Lung (tissue), 16 donors: ENCODE results near the gene RASL12. TPM values are rescaled to one million over a fixed set of nuclear protein-coding genes. Genes with fewer than 3 reads are reported as not detected.

Experiments used
- ATAC-seq: fragments of 200-7000 bp; cut with Tn5 transposase; one replicate; pipeline ENCODE4 v1.9.1; 2020; ENCODE audit warnings: moderate number of reproducible peaks; ENCODE audit not compliant: insufficient read depth, low FRiP score
- DNase-seq, 3 donors: peaks; one replicate each; pipeline ENCODE4 v3.0.0-alpha.2; 2013 to 2017
- H3K27ac ChIP-seq, 2 donors: one replicate each; pipeline ENCODE4 v1.5.1; 2013; ENCODE audit warnings: mild to moderate bottlenecking in 2 of 2, moderate library complexity in 2 of 2, control low read depth in 1 of 2, inconsistent platforms in 1 of 2, low read depth in 1 of 2, low read length in 1 of 2
- H3K27me3 ChIP-seq, 3 donors: one replicate each; pipeline ENCODE4 v1.5.1; 2013; ENCODE audit warnings: low read length in 2 of 3; ENCODE audit not compliant: control insufficient read depth in 3 of 3, insufficient read depth in 3 of 3
- H3K36me3 ChIP-seq, 4 donors: one replicate each; pipeline ENCODE4 v1.5.1; 2013; ENCODE audit warnings: low read length in 4 of 4, mild to moderate bottlenecking in 1 of 4, moderate library complexity in 1 of 4; ENCODE audit not compliant: control insufficient read depth in 4 of 4, insufficient read depth in 4 of 4
- H3K4me1 ChIP-seq, 5 donors: one replicate each; pipeline ENCODE4 v1.5.1; 2013; ENCODE audit warnings: low read length in 5 of 5, mild to moderate bottlenecking in 2 of 5, moderate library complexity in 1 of 5; ENCODE audit not compliant: control insufficient read depth in 5 of 5, insufficient read depth in 5 of 5
- H3K4me3 ChIP-seq: one replicate; pipeline ENCODE4 v1.5.1; 2013; ENCODE audit warnings: mild to moderate bottlenecking, control low read depth, moderate library complexity
- H3K9ac ChIP-seq, 2 donors: one replicate each; pipeline ENCODE4 v1.5.1; 2013; ENCODE audit warnings: low read length in 2 of 2, control low read depth in 1 of 2; ENCODE audit not compliant: insufficient read depth in 1 of 2
- H3K9me3 ChIP-seq, 4 donors: one replicate each; pipeline ENCODE4 v1.5.1; 2013; ENCODE audit warnings: low read length in 3 of 4, mild to moderate bottlenecking in 1 of 4, moderate library complexity in 1 of 4; ENCODE audit not compliant: control insufficient read depth in 4 of 4, insufficient read depth in 3 of 4
- CTCF ChIP-seq: IDR thresholded peaks from 2 replicates; pipeline ENCODE4 v1.5.1; 2012; ENCODE audit warnings: mild to moderate bottlenecking; ENCODE audit errors: control extremely low read depth, extremely low read depth
- WGBS, 2 donors: extraction: QIAGEN DNeasy Blood & Tissue Kit; methylation state at CpG; one replicate each; pipeline ENCODE4 v1.1.7; 2013; 5-methylcytosine and 5-hydroxymethylcytosine counted together
- long read RNA-seq, 5 donors: transcript quantifications; one replicate each; lab custom pipeline, GENCODE V29; 2026
- polyA plus RNA-seq, 2 donors: library from polyadenylated mRNA; stranded (reverse); fragments of 200-250 nt; gene quantifications; one replicate each; pipeline ENCODE4 v1.2.1, GENCODE V29; 2013
- total RNA-seq, 2 donors: library from RNA; depleted of rRNA in 1 of 2; stranded (reverse); fragments of >200 nt in 1 of 2; gene quantifications; one replicate each; pipeline ENCODE4 v1.2.1, GENCODE V29; 2014 to 2021
- donor health status: control.
- donor health status: control.
- donor health status: Bipolar disorder and iron deficiency.
- donor health status: healthy.
- donor health status: DM: yes; HTN: yes; CAD: no.

The RASL12 gene
- total RNA-seq (10 to 100 TPM; 31.6 to 75.7 TPM), polyA plus RNA-seq (10 to 100 TPM; 13.8 to 14.8 TPM)
- long read RNA-seq, donor 1, transcript RASL12-201 (5 exons, 2,640 nt) = major isoform, 40 of 59 reads
- long read RNA-seq, donor 1, transcript RASL12-202 (4 exons, 1,523 nt) = minor isoform, 12 of 59 reads
- long read RNA-seq, donor 1, partial matches to known transcripts = 7 of 59 reads
- long read RNA-seq, donor 1, other reads (novel, unspliced or antisense) = 0 of 59 reads
- long read RNA-seq, donor 2, transcript RASL12-202 (4 exons, 1,523 nt) = minor isoform, 5 of 25 reads
- long read RNA-seq, donor 2, transcript RASL12-201 (5 exons, 2,640 nt) = major isoform, 20 of 25 reads
- long read RNA-seq, donor 2, partial matches to known transcripts = 0 of 25 reads
- long read RNA-seq, donor 2, other reads (novel, unspliced or antisense) = 0 of 25 reads
- long read RNA-seq, donor 3, transcript RASL12-201 (5 exons, 2,640 nt) = major isoform, 11 of 19 reads
- long read RNA-seq, donor 3, partial matches to known transcripts = 0 of 19 reads
- long read RNA-seq, donor 3, other reads (novel, unspliced or antisense) = 6 of 19 reads
- long read RNA-seq, donor 4, transcript RASL12-201 (5 exons, 2,640 nt) = major isoform, 15 of 15 reads
- long read RNA-seq, donor 4, partial matches to known transcripts = 0 of 15 reads
- long read RNA-seq, donor 4, other reads (novel, unspliced or antisense) = 0 of 15 reads
- long read RNA-seq, donor 5, transcript RASL12-201 (5 exons, 2,640 nt) = major isoform, 49 of 60 reads
- long read RNA-seq, donor 5, transcript RASL12-202 (4 exons, 1,523 nt) = minor isoform, 6 of 60 reads
- long read RNA-seq, donor 5, partial matches to known transcripts = 5 of 60 reads
- long read RNA-seq, donor 5, other reads (novel, unspliced or antisense) = 0 of 60 reads

DNA sequence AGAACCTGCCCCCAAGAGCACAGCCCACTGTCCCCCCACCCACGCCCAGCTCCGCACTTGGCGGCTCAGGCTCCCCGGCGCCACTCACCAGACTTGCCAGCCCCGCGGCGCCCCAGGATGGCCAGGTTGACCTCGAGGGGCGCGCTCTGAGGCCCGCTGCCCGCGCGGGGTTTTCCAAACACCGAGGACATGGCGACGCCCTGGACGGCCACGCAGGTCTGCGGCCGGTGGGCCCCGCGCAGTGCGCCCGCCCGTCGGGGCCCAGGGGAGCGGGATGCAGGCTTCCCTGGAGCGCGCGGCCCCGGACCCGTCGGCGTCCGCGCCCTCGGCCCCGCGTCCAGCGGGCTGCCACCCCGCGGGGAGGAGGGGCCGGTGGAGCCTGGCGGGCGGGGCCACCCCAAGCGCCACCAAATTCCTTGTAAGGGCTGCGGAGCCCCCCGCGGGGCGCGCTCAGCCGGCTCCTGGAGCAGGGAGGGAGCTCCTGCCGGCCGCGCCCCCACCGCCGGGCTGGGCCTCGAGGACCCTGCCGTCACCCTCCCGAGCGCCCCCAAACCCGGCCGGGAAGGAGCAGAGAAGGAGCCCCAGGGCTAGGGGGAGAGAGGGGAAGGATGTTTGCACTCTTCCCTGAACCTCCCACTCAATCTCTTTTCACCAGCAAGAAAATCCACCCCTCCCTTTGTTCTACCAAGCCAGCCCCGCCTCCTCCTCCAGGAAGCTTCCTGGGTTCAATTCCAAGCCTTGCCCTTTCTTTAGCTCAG lies at the start of gene RASL12:
Gene RASL12, minus strand, starts transcription at position 347 of the 758 bp plus-strand sequence. Its CDS starts 156 bp downstream, at position 191.
- H3K9me3 ChIP-seq = no peaks in the 10 kb centered on the region
- H3K36me3 ChIP-seq = peaks cover 0 to 30% (median 11%) of the 10 kb centered on the region in 4 donors
- peaks cover 3 to 79% (median 27%) of the 10 kb centered on the region in 5 donors for H3K4me1 ChIP-seq
- H3K27ac ChIP-seq = peak within 1 kb of the TSS; percentile 81 to 85
- peak within 1 kb of the TSS; percentile 28 for H3K4me3 ChIP-seq
- 5% methylated on average over 57 to 66 of the region's 66 CpGs for WGBS, 2 donors
- TF ChIP-seq CTCF = no peak
- no peaks in the 10 kb centered on the region for H3K27me3 ChIP-seq
- peak; percentile 83 to 88 (median 86) for DNase-seq
- peak within 1 kb of the TSS; percentile 88 to 99 for H3K9ac ChIP-seq
- ATAC-seq = no peak

DNA sequence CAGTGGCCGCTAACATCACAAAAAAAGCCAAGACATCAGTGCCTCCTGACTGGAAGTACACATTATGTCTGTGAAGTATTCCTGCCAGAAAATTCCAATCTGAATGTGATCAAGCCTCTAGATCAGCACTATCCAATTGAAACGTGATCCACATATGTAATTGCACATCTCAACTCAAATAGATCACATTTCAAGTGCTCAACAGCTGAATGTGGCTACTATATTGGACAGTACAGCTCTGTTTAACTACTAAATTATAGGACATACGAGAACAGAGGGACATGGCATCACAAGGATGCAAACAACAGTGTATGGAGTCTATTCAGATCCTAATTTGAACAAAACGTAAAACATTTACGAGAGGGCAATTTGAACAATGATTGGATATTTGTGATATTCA lies 47.8 kb upstream of the RASL12 start:
- H3K36me3 ChIP-seq = peaks cover 18 to 38% (median 23%) of the 10 kb centered on the region in 4 donors

DNA sequence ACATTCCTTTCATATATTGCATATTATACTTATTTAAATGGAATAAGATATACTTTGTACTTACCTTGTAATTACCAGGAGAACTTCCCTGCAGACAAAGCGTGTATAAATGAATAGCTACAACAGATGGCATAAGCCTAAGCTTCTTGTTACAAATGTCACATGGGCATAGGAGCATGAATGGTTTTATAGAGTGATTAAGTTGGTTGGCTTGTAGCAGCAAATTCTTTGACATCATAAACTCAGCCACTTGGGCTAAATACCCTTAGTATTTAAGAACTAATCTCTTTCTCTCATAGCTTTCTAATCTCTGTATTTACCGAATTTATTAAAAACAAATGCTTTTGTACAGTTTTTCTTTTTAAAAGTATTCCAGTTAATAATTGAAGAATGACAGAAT lies 47.3 kb upstream of the RASL12 start, which contains the start of gene UBAP1L:
Gene UBAP1L, minus strand, starts transcription at position 115 of the 400 bp plus-strand sequence. CDS start 8,985 bp downstream, outside the sequence.
- DNase-seq (no peak), ATAC-seq (no peak)
- H3K27me3 ChIP-seq = no peaks in the 10 kb centered on the region
- no peaks in the 10 kb centered on the region for H3K9me3 ChIP-seq
- H3K36me3 ChIP-seq = peaks cover 15 to 38% (median 23%) of the 10 kb centered on the region in 4 donors
- H3K4me1 ChIP-seq = no peaks in the 10 kb centered on the region
- 94 to 96% methylated on average over 2 of the region's 2 CpGs for WGBS, 2 donors
- TF ChIP-seq CTCF = no peak
- no peak within 1 kb of the TSS for H3K27ac ChIP-seq
- H3K9ac ChIP-seq = no peak within 1 kb of the TSS
- no peak within 1 kb of the TSS for H3K4me3 ChIP-seq

More for the DNA sequence above, 47.8 kb upstream of the RASL12 start:
- WGBS, 2 donors = 86 to 93% methylated on average over 5 of the region's 5 CpGs
- no peaks in the 10 kb centered on the region for H3K4me1 ChIP-seq
- DNase-seq (no peak), ATAC-seq (no peak)
- no peak overlapping the region for H3K4me3 ChIP-seq
- H3K27me3 ChIP-seq = no peaks in the 10 kb centered on the region
- no peak for TF ChIP-seq CTCF
- no peaks in the 10 kb centered on the region for H3K9me3 ChIP-seq
- H3K9ac ChIP-seq = no peak overlapping the region
- no peak overlapping the region for H3K27ac ChIP-seq
